Karpas-422 (cell line): Measurements from ENCODE around the gene ADRA1B. TPM values are rescaled to one million over a fixed set of nuclear protein-coding genes. Genes with fewer than 3 reads are reported as not detected.

ENCODE experiments used
- DNase-seq: peaks from one replicate; pipeline ENCODE4 v3.0.0-alpha.2; 2015
- H2AFZ ChIP-seq: fragments of 200-600 bp; sonication (generic); 2 replicates; pipeline ENCODE4 v1.6.1; 2014; ENCODE audit warnings: antibody characterized with exemption, low read length, mixed read lengths
- H3K27ac ChIP-seq: fragments of 200-600 bp; sonication (generic); 2 replicates; pipeline ENCODE4 v1.5.1; 2014; ENCODE audit warnings: mild to moderate bottlenecking, low read length, moderate library complexity
- H3K27me3 ChIP-seq: fragments of 200-600 bp; sonication (generic); 2 replicates; pipeline ENCODE4 v1.6.1; 2014; ENCODE audit warnings: low read length, mixed read lengths
- H3K36me3 ChIP-seq: fragments of 200-600 bp; sonication (generic); 2 replicates; pipeline ENCODE4 v1.6.1; 2014; ENCODE audit warnings: low read length, mixed read lengths; ENCODE audit not compliant: insufficient read depth
- H3K4me1 ChIP-seq: fragments of 200-600 bp; sonication (generic); 2 replicates; pipeline ENCODE4 v1.6.1; 2014; ENCODE audit warnings: mild to moderate bottlenecking, low read length, mixed read lengths
- H3K4me2 ChIP-seq: fragments of 200-600 bp; sonication (generic); 2 replicates; pipeline ENCODE4 v1.6.1; 2014; ENCODE audit warnings: low read length, low read depth, mild to moderate bottlenecking; ENCODE audit not compliant: poor library complexity, severe bottlenecking
- H3K4me3 ChIP-seq: fragments of 200-600 bp; sonication (generic); 2 replicates; pipeline ENCODE4 v1.5.1; 2014; ENCODE audit warnings: mild to moderate bottlenecking, antibody characterized with exemption, low read length, mixed read lengths
- H3K79me2 ChIP-seq: fragments of 200-600 bp; sonication (generic); 2 replicates; pipeline ENCODE4 v1.6.1; 2014; ENCODE audit warnings: mild to moderate bottlenecking, low read length, mixed read lengths
- H3K9ac ChIP-seq: fragments of 200-600 bp; sonication (generic); 2 replicates; pipeline ENCODE4 v1.6.0; 2014; ENCODE audit warnings: low read length
- H3K9me2 ChIP-seq: fragments of 200-600 bp; sonication (generic), shearing (Covaris generic); replicated peaks from 2 replicates; pipeline ENCODE4 v1.6.0; 2014; ENCODE audit warnings: mild to moderate bottlenecking, low read length, moderate library complexity; ENCODE audit not compliant: insufficient read depth
- H3K9me3 ChIP-seq: fragments of 300-700, 200-600 bp; sonication (generic); 2 replicates; pipeline ENCODE4 v1.6.1; 2014; ENCODE audit warnings: low read length, mixed read lengths
- H4K20me1 ChIP-seq: fragments of 200-600 bp; sonication (generic); 2 replicates; pipeline ENCODE4 v1.6.1; 2014; ENCODE audit warnings: mild to moderate bottlenecking, antibody characterized with exemption, low read length, low read depth; ENCODE audit not compliant: insufficient read depth
- total RNA-seq: library from RNA; depleted of rRNA; stranded (reverse); fragments of >200 nt; shearing (Covaris generic); gene quantifications from 2 replicates; pipeline ENCODE4 v1.2.3, GENCODE V29; 2014; ENCODE audit warnings: low replicate concordance

ADRA1B gene
- total RNA-seq, 1 experiment from 2014 or later = not detected

DNA sequence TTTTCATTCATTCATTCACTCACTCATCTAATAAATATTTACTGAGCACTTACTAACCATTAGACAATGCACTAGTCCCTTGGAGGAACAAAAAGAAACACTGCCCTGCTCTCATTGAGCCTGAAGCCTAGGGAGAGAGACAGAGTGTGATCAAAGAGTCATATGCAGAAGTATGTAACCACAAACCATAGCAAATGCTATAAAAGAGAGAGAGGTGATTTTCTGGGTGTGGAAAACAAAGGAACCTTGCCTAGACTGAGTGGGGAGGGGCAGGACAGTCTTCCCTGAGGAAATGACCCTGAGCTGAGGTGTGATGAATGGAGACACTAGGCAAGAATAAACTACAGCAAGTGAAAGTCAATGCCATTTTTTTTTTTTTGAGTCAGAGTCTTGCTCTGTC lies 10.8 kb upstream of the ADRA1B start:
- H3K9ac ChIP-seq = no peak overlapping the region
- H3K4me2 ChIP-seq = no peak overlapping the region
- no peaks in the 10 kb centered on the region for H3K79me2 ChIP-seq
- no peaks in the 10 kb centered on the region for H3K9me2 ChIP-seq
- H2AFZ ChIP-seq = no peak overlapping the region
- no peaks in the 10 kb centered on the region for H3K36me3 ChIP-seq
- DNase-seq = no peak
- H3K27me3 ChIP-seq = no peaks in the 10 kb centered on the region
- no peaks in the 10 kb centered on the region for H3K4me1 ChIP-seq
- no peaks in the 10 kb centered on the region for H4K20me1 ChIP-seq
- no peak overlapping the region for H3K27ac ChIP-seq
- no peak overlapping the region for H3K4me3 ChIP-seq
- no peaks in the 10 kb centered on the region for H3K9me3 ChIP-seq

DNA sequence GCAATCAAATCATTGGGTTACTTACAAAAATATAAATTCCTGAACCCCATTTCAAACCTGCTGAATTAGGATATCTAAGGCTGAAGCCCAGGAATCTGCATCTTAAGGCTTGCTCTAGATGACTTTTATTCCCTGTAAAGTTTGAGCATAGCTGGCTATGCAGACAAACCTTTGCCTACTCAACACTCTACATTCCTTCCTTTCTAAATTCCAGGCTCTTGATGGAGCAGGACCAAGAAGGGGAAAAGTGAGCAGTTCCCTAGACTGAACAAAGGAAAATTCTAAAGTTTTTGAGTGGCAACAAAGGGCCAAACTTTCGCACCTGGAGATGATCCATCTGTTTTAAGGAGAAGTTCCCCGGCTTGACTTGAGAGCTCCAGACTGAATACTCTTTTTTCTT lies 9.8 kb upstream of the ADRA1B start:
- Histone ChIP-seq H3K4me2 (no peak overlapping the region), H3K79me2 (no peaks in the 10 kb centered on the region), H2AFZ (no peak overlapping the region), H3K27me3 (no peaks in the 10 kb centered on the region), H3K27ac (no peak overlapping the region), H3K36me3 (no peaks in the 10 kb centered on the region), H3K9me2 (no peaks in the 10 kb centered on the region), H3K9ac (no peak overlapping the region), H4K20me1 (no peaks in the 10 kb centered on the region), H3K9me3 (no peaks in the 10 kb centered on the region), H3K4me1 (no peaks in the 10 kb centered on the region), H3K4me3 (no peak overlapping the region)
- DNase-seq = no peak

DNA sequence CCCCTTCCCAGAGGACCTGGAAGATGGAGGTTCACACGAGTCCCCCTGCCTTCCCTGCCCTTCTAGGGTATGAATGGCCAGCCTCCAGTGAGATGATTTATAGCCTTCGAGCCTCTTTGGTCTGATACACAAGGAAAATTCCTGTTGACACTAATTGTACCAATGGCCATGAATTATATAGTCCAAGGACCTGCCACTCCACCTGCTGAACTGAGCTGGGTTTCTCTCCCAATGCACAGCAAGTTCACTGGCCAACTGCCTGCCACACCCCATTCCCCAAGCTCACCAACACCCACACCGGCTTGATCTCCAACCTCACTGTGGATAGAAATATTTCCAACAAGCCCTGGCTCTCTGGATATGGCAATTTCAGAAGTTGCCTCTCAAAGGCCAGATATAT lies 9.3 kb upstream of the ADRA1B start:
- Histone ChIP-seq H3K9me2 (no peaks in the 10 kb centered on the region), H4K20me1 (no peaks in the 10 kb centered on the region), H2AFZ (no peak overlapping the region), H3K79me2 (no peaks in the 10 kb centered on the region), H3K4me3 (no peak overlapping the region), H3K4me2 (no peak overlapping the region), H3K4me1 (no peaks in the 10 kb centered on the region), H3K27me3 (no peaks in the 10 kb centered on the region), H3K36me3 (no peaks in the 10 kb centered on the region), H3K9me3 (no peaks in the 10 kb centered on the region), H3K9ac (no peak overlapping the region), H3K27ac (no peak overlapping the region)
- no peak for DNase-seq

DNA sequence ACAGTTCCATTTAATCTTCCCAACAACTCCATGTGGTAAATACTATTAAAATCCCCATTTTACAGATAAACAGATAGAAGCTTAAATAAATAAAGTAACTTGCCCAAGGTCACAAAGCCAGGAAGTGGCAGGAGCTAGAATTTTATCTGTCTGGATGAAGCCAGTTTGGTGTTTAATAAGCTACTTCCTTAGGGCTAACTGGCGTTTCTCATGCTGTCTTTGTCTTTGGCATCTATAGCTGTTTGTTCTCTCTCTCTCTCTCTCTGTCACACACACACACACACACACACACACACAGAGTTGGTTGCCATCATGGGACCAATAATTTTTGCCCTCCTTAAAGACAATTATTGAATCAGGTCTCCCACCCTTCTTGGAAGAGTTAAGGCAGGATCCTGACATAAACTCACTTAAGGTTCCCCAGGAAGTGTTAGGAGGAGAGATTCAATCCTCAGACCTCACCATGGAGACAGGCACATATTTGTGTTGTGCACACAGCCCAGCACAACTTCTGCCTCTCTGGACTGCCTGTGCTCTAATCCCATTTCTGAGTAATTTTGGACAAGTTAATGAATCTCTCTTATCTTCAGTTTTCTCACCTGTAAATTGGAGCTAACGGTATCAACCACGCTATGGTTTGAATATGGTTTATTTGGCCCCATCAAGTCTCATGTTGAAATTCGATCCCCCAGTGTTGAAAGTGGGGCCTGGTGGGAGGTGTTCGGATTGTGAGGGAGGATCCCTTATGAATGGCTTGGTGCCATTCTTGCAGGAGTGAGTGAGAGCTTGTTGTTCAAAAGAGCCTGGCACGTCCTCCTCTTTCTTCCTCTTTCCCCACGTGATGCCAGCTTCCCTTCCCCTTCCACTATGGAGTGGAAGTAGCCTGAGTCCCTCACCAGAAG lies 8.3 kb upstream of the ADRA1B start:
- Histone ChIP-seq H3K4me3 (no peak overlapping the region), H2AFZ (no peak overlapping the region), H3K9me2 (no peaks in the 10 kb centered on the region), H3K79me2 (no peaks in the 10 kb centered on the region), H3K27me3 (no peaks in the 10 kb centered on the region), H3K9me3 (no peaks in the 10 kb centered on the region), H3K4me2 (no peak overlapping the region), H4K20me1 (no peaks in the 10 kb centered on the region), H3K9ac (no peak overlapping the region), H3K4me1 (no peaks in the 10 kb centered on the region), H3K36me3 (no peaks in the 10 kb centered on the region), H3K27ac (no peak overlapping the region)
- DNase-seq = no peak

DNA sequence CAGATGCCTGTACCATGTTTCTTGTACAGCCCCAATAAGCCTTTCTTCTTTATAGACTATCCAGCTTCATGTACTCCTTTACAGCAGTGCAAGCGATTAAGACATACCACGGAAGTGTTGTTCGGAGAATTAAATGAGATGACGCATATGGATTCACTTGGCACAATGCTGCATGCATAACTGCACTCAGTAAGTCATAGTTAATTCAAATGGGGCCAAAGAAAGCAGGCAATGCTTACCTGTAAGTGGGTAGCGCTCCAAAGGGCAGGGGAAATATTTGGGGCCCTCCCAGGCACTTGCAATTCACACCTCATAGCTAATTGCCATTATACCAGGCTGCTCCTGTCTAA lies 7.7 kb upstream of the ADRA1B start:
- Histone ChIP-seq H3K4me3 (no peak overlapping the region), H3K79me2 (no peaks in the 10 kb centered on the region), H4K20me1 (no peaks in the 10 kb centered on the region), H3K9ac (no peak overlapping the region), H3K27ac (no peak overlapping the region), H3K4me1 (no peaks in the 10 kb centered on the region), H2AFZ (no peak overlapping the region), H3K27me3 (no peaks in the 10 kb centered on the region), H3K9me2 (no peaks in the 10 kb centered on the region), H3K36me3 (no peaks in the 10 kb centered on the region), H3K4me2 (no peak overlapping the region), H3K9me3 (no peaks in the 10 kb centered on the region)
- no peak for DNase-seq

DNA sequence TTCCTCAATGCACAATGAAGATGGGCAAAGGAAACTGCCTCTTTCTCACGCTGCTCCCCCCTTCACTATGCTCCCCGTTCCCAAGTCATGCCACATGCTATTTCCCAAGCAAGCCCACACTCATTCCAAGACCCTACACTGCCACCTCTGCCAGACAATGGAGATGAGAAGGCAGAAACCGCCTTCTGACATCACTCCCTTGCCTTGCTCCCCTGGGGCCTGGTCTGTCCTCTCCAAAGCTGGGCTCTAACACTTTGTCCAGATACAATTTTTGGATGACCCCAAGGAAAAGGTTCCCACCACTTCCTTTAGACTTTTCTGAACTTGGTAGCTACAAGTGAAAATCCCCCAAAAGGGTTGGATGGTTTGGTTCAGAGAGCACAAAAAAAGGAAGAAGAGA lies 7.2 kb upstream of the ADRA1B start:
- Histone ChIP-seq H3K27me3 (no peaks in the 10 kb centered on the region), H3K4me2 (no peak overlapping the region), H3K9me2 (no peaks in the 10 kb centered on the region), H3K4me3 (no peak overlapping the region), H3K9me3 (no peaks in the 10 kb centered on the region), H3K27ac (no peak overlapping the region), H3K36me3 (no peaks in the 10 kb centered on the region), H3K9ac (no peak overlapping the region), H3K79me2 (no peaks in the 10 kb centered on the region), H4K20me1 (no peaks in the 10 kb centered on the region), H3K4me1 (no peaks in the 10 kb centered on the region), H2AFZ (no peak overlapping the region)
- DNase-seq = no peak

DNA sequence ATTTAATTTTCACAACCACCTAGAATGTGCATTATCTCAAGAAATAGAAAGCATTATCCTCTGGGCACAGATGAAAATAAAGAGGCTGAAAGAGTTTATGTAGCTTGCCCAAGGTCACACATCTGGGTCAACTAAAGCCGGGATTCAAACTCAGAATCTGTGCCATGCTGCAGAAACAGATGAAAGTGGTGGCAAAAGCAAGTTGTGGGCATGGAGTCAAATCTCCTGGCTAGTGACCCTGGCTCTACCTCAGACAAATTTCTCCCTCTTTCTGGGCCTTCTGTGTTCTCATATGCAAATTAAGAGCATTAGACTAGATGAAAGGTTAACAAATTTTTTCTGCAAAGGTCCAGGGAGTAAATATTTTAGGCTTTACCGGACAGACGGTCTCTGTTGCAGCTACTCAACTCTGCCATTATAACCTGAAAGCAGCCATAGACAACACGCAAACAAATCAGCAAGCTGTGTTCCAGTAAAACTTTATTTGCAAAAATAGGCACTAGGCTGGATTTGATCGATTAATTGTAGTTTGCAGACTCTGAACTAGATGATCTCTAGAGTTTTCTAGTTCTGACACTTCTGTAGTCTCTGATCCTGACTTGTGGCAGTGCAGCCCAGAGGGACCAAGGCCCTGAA lies 6.0 kb upstream of the ADRA1B start:
- no peaks in the 10 kb centered on the region for H3K4me1 ChIP-seq
- H3K9ac ChIP-seq = no peak overlapping the region
- no peak for DNase-seq
- H3K9me3 ChIP-seq = no peaks in the 10 kb centered on the region
- no peak overlapping the region for H3K27ac ChIP-seq
- H3K79me2 ChIP-seq = no peaks in the 10 kb centered on the region
- H4K20me1 ChIP-seq = no peaks in the 10 kb centered on the region
- H3K4me2 ChIP-seq = no peak overlapping the region
- no peaks in the 10 kb centered on the region for H3K27me3 ChIP-seq
- H2AFZ ChIP-seq = no peak overlapping the region
- H3K4me3 ChIP-seq = no peak overlapping the region
- no peaks in the 10 kb centered on the region for H3K9me2 ChIP-seq
- H3K36me3 ChIP-seq = no peaks in the 10 kb centered on the region

DNA sequence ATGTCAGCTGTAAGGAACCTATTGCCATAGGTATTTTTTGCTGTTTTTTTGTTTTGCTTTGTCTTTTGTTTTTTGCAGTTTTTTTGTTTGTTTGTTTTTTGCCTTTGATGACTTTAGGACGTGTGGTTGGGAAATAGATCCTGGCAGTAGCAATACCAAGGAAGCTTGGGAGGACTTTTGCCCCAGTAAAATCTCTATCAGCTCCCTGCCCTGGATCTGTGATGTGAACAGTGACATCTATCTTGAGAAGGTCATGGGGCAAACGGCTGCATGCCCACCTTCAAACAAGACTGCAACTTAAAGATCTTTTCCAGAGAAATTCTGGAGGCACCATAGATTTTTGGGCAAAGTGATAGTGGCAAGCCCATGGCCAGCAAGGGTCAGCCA lies 5.4 kb upstream of the ADRA1B start:
- Histone ChIP-seq H3K36me3 (no peaks in the 10 kb centered on the region), H3K4me3 (no peak overlapping the region), H3K9ac (no peak overlapping the region), H3K79me2 (no peaks in the 10 kb centered on the region), H3K27me3 (no peaks in the 10 kb centered on the region), H3K4me1 (no peaks in the 10 kb centered on the region), H3K27ac (no peak overlapping the region), H3K4me2 (no peak overlapping the region), H3K9me2 (no peaks in the 10 kb centered on the region), H3K9me3 (no peaks in the 10 kb centered on the region), H4K20me1 (no peaks in the 10 kb centered on the region), H2AFZ (no peak overlapping the region)
- no peak for DNase-seq
